ENCODE measurements around the gene DMKN. TPM values are rescaled to one million over a fixed set of nuclear protein-coding genes. Genes with fewer than 3 reads are reported as not detected.

DMKN gene
- total and polyA plus RNA-seq, 9 of the 15 experiments (the other 6 are each of a cell fraction or from before 2014, with no cell fraction given) = 0.36 to 0.53 TPM; not detected in 7

- peak; percentile 9; the same call in 1 of the 2 replicates for TF ChIP-seq REST (IDR thresholded peaks at IDR 0.05; ENCODE audit: borderline replicate concordance)
- no peak for TF ChIP-seq REST (CRISPR knock-in tag; IDR thresholded peaks at IDR 0.05; ENCODE audit: low read depth)
- TF ChIP-seq RCOR1 (IDR thresholded peaks at IDR 0.05; ENCODE audit: borderline replicate concordance in 1 of 2, low read depth in 2 of 2, low read length in 2 of 2) = no peak
- TF ChIP-seq HCFC1 (IDR thresholded peaks at IDR 0.05; ENCODE audit: low read depth, low read length) = peak; percentile 96
- no peak for TF ChIP-seq TSC22D4 (tag; IDR thresholded peaks at IDR 0.05)
- TF ChIP-seq GMEB1 (CRISPR knock-in tag; IDR thresholded peaks at IDR 0.05) = peak; percentile 56
- TF ChIP-seq, protein P1, sequence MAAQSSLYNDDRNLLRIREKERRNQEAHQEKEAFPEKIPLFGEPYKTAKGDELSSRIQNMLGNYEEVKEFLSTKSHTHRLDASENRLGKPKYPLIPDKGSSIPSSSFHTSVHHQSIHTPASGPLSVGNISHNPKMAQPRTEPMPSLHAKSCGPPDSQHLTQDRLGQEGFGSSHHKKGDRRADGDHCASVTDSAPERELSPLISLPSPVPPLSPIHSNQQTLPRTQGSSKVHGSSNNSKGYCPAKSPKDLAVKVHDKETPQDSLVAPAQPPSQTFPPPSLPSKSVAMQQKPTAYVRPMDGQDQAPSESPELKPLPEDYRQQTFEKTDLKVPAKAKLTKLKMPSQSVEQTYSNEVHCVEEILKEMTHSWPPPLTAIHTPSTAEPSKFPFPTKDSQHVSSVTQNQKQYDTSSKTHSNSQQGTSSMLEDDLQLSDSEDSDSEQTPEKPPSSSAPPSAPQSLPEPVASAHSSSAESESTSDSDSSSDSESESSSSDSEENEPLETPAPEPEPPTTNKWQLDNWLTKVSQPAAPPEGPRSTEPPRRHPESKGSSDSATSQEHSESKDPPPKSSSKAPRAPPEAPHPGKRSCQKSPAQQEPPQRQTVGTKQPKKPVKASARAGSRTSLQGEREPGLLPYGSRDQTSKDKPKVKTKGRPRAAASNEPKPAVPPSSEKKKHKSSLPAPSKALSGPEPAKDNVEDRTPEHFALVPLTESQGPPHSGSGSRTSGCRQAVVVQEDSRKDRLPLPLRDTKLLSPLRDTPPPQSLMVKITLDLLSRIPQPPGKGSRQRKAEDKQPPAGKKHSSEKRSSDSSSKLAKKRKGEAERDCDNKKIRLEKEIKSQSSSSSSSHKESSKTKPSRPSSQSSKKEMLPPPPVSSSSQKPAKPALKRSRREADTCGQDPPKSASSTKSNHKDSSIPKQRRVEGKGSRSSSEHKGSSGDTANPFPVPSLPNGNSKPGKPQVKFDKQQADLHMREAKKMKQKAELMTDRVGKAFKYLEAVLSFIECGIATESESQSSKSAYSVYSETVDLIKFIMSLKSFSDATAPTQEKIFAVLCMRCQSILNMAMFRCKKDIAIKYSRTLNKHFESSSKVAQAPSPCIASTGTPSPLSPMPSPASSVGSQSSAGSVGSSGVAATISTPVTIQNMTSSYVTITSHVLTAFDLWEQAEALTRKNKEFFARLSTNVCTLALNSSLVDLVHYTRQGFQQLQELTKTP (IDR thresholded peaks at IDR 0.05; ENCODE audit: low read depth in 1 of 2, partially characterized antibody in 2 of 2) = peak in 1 of 2 experiments; percentile 80
- peak; percentile 86 for TF ChIP-seq ELF1 (tag; IDR thresholded peaks at IDR 0.05)
- no peak for TF ChIP-seq NR2C1 (IDR thresholded peaks at IDR 0.05)
- 0 out of 2 replicates have a peak, but pooled peaks have one; percentile 42 for TF ChIP-seq NR2C1 (tag; IDR thresholded peaks at IDR 0.05)
- TF ChIP-seq GABPA (tag; conservative IDR thresholded peaks at IDR 0.05; ENCODE audit: low read depth) = peak; percentile 89
- TF ChIP-seq, protein P2, sequence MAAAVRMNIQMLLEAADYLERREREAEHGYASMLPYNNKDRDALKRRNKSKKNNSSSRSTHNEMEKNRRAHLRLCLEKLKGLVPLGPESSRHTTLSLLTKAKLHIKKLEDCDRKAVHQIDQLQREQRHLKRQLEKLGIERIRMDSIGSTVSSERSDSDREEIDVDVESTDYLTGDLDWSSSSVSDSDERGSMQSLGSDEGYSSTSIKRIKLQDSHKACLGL (CRISPR knock-in tag; IDR thresholded peaks at IDR 0.05; ENCODE audit: borderline replicate concordance, poor library complexity, severe bottlenecking) = peak; percentile 52
These were observed 31.8 kb upstream of the DMKN start, which contains the start of gene TMEM147 (continued) for GRCh38 chr19:35545001-35545854.
